Prostate gland (tissue), 2 donors: Measurements from ENCODE around the gene CSK. TPM values are rescaled to one million over a fixed set of nuclear protein-coding genes. Genes with fewer than 3 reads are reported as not detected.

Source experiments
- DNase-seq: peaks from one replicate; pipeline ENCODE4 v3.0.0-alpha.2; 2019; ENCODE audit warnings: low spot score
- H3K27ac ChIP-seq, 2 donors: fragments of 200-600 bp; sonication (generic); 2 replicates each; pipeline ENCODE4 v1.5.1; 2017 to 2019
- H3K27me3 ChIP-seq: fragments of 200-600 bp; sonication (generic); replicated peaks from 2 replicates; pipeline ENCODE4 v1.5.1; 2019; ENCODE audit not compliant: insufficient read depth
- H3K36me3 ChIP-seq, 2 donors: fragments of 200-600 bp; sonication (generic); 1 replicate in 1 of 2; 2 replicates in 1 of 2; pipeline versions ENCODE4 v1.5.1 to v1.8.1; 2017 to 2019
- H3K4me1 ChIP-seq: fragments of 200-600 bp; sonication (generic); replicated peaks from 2 replicates; pipeline ENCODE4 v1.5.1; 2019
- H3K4me3 ChIP-seq, 2 donors: fragments of 200-600 bp; sonication (generic); 2 replicates each; pipeline ENCODE4 v1.5.1; 2017 to 2019
- H3K9me3 ChIP-seq: fragments of 200-600 bp; sonication (generic); 2 replicates; pipeline ENCODE4 v1.5.1; 2017
- CTCF ChIP-seq, 4 experiments: fragments of 200-600 bp in 2 of 4; fragments of 450-650 bp in 2 of 4; sonication (generic) in 2 of 4; IDR thresholded peaks; 1 replicate in 3 of 4; 2 replicates in 1 of 4; pipeline ENCODE4 v1.5.1; 2016 to 2019; ENCODE audit warnings: antibody characterized with exemption in 4 of 4, mild to moderate bottlenecking in 2 of 4, moderate library complexity in 2 of 4
- POLR2A ChIP-seq: fragments of 450-650 bp; IDR thresholded peaks from one replicate; pipeline ENCODE4 v1.6.1; 2016; ENCODE audit warnings: antibody characterized with exemption, mild to moderate bottlenecking
- POLR2AphosphoS5 ChIP-seq: sonication (generic); formaldehyde crosslinking; IDR thresholded peaks from one replicate; pipeline ENCODE4 v1.6.1; 2017; ENCODE audit warnings: antibody characterized with exemption
- WGBS: methylation state at CpG from one replicate; pipeline ENCODE4 v1.1.5; 2018; 5-methylcytosine and 5-hydroxymethylcytosine counted together
- intact Hi-C: fragments of 100-400 bp; cut with DNase I; formaldehyde crosslinking; loops from one replicate; pipeline ENCODE4 v1.14.2; 2022
- total RNA-seq, 2 donors: library from RNA; depleted of rRNA; stranded (reverse); fragments of >200 nt; gene quantifications; one replicate each; pipeline ENCODE4 v1.1.0, GENCODE V29; 2016

Gene CSK
- total RNA-seq, 2 donors from 2014 or later, result 45.3 to 57.0 TPM

- TF ChIP-seq POLR2AphosphoS5 (no peak), POLR2A (no peak), CTCF (IDR thresholded peaks at IDR 0.05) (no peak)
- Histone ChIP-seq H3K36me3 (peaks cover 4 to 8% of the 10 kb centered on the region in 2 donors), H3K27me3 (no peaks in the 10 kb centered on the region), H3K4me1 (peaks cover 19% of the 10 kb centered on the region), H3K27ac (no peak overlapping the region), H3K4me3 (no peak overlapping the region), H3K9me3 (no peaks in the 10 kb centered on the region)
- WGBS, result 94% methylated on average over 20 of the region's 20 CpGs
- intact Hi-C loops, result no loop called here
- DNase-seq, result no peak
These were observed 20.4 kb downstream of the CSK start for GRCh38 chr15:74802290-74802689.

- no peak for TF ChIP-seq POLR2AphosphoS5
- no peak for TF ChIP-seq POLR2A
- TF ChIP-seq CTCF (IDR thresholded peaks at IDR 0.05), result no peak
- intact Hi-C loops, result no loop called here
- DNase-seq, result no peak
- no peaks in the 10 kb centered on the region for H3K9me3 ChIP-seq
- peaks cover 19% of the 10 kb centered on the region for H3K4me1 ChIP-seq
- H3K4me3 ChIP-seq, result no peak overlapping the region
- H3K27ac ChIP-seq, result no peak overlapping the region
- no peaks in the 10 kb centered on the region for H3K27me3 ChIP-seq
- peaks cover 4 to 8% of the 10 kb centered on the region in 2 donors for H3K36me3 ChIP-seq
- WGBS, result 87% methylated on average over 31 of the region's 31 CpGs
These were observed 21.1 kb downstream of the CSK start for GRCh38 chr15:74802862-74803447.

GRCh38 chr15:74804935-74805334 lies 23.1 kb downstream of the CSK start:
- Histone ChIP-seq H3K4me1 (peaks cover under 1% of the 10 kb centered on the region), H3K27ac (no peak overlapping the region), H3K27me3 (no peaks in the 10 kb centered on the region), H3K9me3 (no peaks in the 10 kb centered on the region), H3K4me3 (no peak overlapping the region), H3K36me3 (peaks cover 4 to 8% of the 10 kb centered on the region in 2 donors)
- WGBS, result 70% methylated on average over 6 of the region's 6 CpGs
- no peak for DNase-seq
- intact Hi-C loops, result no loop called here
- no peak for TF ChIP-seq POLR2AphosphoS5
- TF ChIP-seq POLR2A, result no peak
- TF ChIP-seq CTCF (IDR thresholded peaks at IDR 0.05), result no peak

- intact Hi-C loops, result no loop called here
- H3K36me3 ChIP-seq, result peaks cover 0 to 4% of the 10 kb centered on the region in 2 donors
- no peaks in the 10 kb centered on the region for H3K27me3 ChIP-seq
- no peak for DNase-seq
- peak overlapping the region; percentile 77 to 80 for H3K27ac ChIP-seq
- H3K9me3 ChIP-seq, result no peaks in the 10 kb centered on the region
- H3K4me1 ChIP-seq, result no peaks in the 10 kb centered on the region
- WGBS, result 56% methylated on average over 5 of the region's 5 CpGs
- no peak for TF ChIP-seq CTCF (IDR thresholded peaks at IDR 0.05)
- no peak for TF ChIP-seq POLR2A
- no peak for TF ChIP-seq POLR2AphosphoS5
- no peak overlapping the region for H3K4me3 ChIP-seq
These were observed 25.4 kb downstream of the CSK start for GRCh38 chr15:74807282-74807681.
